ENCODE results near the gene ZNF580. TPM values are rescaled to one million over a fixed set of nuclear protein-coding genes. Genes with fewer than 3 reads are reported as not detected.

Gene ZNF580
- total and polyA plus RNA-seq, 2 of the 13 experiments (the other 11 are each of a cell fraction or from before 2014, with no cell fraction given): 4.4 to 6.0 TPM

DNA sequence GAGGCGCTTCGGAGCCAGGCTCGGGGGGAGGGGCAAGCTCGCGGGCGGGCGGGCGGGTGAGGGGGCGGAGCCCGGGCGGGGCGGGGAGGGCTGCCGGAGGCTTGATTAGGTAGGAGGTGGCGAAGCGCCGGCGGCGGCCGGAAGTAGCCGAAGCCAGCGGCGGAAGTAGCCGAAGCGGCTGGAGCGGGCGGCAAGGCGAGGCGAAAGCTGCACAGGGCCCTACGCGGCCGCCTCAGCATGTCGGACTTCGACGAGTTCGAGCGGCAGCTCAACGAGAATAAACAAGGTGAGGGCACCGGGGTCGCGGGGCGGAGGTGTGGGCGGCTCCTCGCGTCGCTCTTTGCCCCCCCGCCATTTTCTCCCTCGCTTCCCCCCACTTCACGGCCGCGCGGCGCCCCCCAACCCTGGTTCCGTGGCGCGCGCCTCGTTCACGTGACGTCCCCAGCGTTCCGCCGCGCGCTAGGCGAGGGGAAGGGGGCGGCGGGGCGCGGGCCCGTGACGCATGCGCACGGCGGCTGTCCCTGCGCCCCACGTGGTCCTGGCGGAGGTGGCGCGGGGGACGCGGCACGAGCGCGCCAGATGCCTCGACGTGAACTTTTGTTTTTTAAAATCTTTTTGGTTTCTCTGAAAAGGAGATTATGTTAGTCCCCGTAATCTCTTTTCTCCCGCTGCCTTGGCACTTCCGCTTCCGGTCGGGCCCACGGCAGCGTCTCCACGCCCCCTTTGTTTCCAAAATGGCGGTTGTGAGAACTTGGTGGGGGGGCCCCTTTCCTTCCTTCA lies 14.3 kb downstream of the ZNF580 start, which contains the start of gene U2AF2 (continued):
- TF ChIP-seq, protein P1, sequence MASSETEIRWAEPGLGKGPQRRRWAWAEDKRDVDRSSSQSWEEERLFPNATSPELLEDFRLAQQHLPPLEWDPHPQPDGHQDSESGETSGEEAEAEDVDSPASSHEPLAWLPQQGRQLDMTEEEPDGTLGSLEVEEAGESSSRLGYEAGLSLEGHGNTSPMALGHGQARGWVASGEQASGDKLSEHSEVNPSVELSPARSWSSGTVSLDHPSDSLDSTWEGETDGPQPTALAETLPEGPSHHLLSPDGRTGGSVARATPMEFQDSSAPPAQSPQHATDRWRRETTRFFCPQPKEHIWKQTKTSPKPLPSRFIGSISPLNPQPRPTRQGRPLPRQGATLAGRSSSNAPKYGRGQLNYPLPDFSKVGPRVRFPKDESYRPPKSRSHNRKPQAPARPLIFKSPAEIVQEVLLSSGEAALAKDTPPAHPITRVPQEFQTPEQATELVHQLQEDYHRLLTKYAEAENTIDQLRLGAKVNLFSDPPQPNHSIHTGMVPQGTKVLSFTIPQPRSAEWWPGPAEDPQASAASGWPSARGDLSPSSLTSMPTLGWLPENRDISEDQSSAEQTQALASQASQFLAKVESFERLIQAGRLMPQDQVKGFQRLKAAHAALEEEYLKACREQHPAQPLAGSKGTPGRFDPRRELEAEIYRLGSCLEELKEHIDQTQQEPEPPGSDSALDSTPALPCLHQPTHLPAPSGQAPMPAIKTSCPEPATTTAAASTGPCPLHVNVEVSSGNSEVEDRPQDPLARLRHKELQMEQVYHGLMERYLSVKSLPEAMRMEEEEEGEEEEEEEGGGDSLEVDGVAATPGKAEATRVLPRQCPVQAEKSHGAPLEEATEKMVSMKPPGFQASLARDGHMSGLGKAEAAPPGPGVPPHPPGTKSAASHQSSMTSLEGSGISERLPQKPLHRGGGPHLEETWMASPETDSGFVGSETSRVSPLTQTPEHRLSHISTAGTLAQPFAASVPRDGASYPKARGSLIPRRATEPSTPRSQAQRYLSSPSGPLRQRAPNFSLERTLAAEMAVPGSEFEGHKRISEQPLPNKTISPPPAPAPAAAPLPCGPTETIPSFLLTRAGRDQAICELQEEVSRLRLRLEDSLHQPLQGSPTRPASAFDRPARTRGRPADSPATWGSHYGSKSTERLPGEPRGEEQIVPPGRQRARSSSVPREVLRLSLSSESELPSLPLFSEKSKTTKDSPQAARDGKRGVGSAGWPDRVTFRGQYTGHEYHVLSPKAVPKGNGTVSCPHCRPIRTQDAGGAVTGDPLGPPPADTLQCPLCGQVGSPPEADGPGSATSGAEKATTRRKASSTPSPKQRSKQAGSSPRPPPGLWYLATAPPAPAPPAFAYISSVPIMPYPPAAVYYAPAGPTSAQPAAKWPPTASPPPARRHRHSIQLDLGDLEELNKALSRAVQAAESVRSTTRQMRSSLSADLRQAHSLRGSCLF (CRISPR knock-in tag; IDR thresholded peaks at IDR 0.05; ENCODE audit: borderline replicate concordance): no peak
- TF ChIP-seq SALL2 (CRISPR knock-in tag; IDR thresholded peaks at IDR 0.05) (no peak; the same call in 1 of the 2 replicates), KLF16 (CRISPR knock-in tag; IDR thresholded peaks at IDR 0.05) (0 out of 4 replicates have a peak, but pooled peaks of 1 of the 2 experiments have one; percentile 17), ZNF274 (CRISPR knock-in tag; IDR thresholded peaks at IDR 0.05) (no peak; the same call in 1 of the 2 replicates), ZBTB21 (CRISPR knock-in tag; IDR thresholded peaks at IDR 0.05) (0 out of 2 replicates have a peak, but pooled peaks have one; percentile 16), SYNCRIP (IDR thresholded peaks at IDR 0.05; ENCODE audit: insufficient read depth, low read depth, low read length) (no peak), ZNF766 (CRISPR knock-in tag; IDR thresholded peaks at IDR 0.05; ENCODE audit: borderline replicate concordance) (peak; percentile 45), SP5 (CRISPR knock-in tag; IDR thresholded peaks at IDR 0.05; ENCODE audit: borderline replicate concordance, low read depth) (no peak), TRIM24 (CRISPR knock-in tag; IDR thresholded peaks at IDR 0.05) (no peak), ZNF589 (CRISPR knock-in tag; conservative IDR thresholded peaks at IDR 0.05) (peak; percentile 81; the same call in 1 of the 2 replicates), GABPA (IDR thresholded peaks at IDR 0.05; ENCODE audit: low read depth, low read length) (peak; percentile 80), GABPA (CRISPR knock-in tag; IDR thresholded peaks at IDR 0.05; ENCODE audit: low read depth) (peak; percentile 90), RARG (CRISPR knock-in tag; IDR thresholded peaks at IDR 0.05; ENCODE audit: low read depth) (no peak)
- TF ChIP-seq, protein P2, sequence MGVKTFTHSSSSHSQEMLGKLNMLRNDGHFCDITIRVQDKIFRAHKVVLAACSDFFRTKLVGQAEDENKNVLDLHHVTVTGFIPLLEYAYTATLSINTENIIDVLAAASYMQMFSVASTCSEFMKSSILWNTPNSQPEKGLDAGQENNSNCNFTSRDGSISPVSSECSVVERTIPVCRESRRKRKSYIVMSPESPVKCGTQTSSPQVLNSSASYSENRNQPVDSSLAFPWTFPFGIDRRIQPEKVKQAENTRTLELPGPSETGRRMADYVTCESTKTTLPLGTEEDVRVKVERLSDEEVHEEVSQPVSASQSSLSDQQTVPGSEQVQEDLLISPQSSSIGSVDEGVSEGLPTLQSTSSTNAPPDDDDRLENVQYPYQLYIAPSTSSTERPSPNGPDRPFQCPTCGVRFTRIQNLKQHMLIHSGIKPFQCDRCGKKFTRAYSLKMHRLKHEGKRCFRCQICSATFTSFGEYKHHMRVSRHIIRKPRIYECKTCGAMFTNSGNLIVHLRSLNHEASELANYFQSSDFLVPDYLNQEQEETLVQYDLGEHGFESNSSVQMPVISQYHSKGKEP (CRISPR knock-in tag; IDR thresholded peaks at IDR 0.05): no peak
- TF ChIP-seq, protein P3, sequence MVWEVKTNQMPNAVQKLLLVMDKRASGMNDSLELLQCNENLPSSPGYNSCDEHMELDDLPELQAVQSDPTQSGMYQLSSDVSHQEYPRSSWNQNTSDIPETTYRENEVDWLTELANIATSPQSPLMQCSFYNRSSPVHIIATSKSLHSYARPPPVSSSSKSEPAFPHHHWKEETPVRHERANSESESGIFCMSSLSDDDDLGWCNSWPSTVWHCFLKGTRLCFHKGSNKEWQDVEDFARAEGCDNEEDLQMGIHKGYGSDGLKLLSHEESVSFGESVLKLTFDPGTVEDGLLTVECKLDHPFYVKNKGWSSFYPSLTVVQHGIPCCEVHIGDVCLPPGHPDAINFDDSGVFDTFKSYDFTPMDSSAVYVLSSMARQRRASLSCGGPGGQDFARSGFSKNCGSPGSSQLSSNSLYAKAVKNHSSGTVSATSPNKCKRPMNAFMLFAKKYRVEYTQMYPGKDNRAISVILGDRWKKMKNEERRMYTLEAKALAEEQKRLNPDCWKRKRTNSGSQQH (CRISPR knock-in tag; IDR thresholded peaks at IDR 0.05; ENCODE audit: low read depth): peak; percentile 46; the same call in 1 of the 2 replicates
- TF ChIP-seq, protein P4, sequence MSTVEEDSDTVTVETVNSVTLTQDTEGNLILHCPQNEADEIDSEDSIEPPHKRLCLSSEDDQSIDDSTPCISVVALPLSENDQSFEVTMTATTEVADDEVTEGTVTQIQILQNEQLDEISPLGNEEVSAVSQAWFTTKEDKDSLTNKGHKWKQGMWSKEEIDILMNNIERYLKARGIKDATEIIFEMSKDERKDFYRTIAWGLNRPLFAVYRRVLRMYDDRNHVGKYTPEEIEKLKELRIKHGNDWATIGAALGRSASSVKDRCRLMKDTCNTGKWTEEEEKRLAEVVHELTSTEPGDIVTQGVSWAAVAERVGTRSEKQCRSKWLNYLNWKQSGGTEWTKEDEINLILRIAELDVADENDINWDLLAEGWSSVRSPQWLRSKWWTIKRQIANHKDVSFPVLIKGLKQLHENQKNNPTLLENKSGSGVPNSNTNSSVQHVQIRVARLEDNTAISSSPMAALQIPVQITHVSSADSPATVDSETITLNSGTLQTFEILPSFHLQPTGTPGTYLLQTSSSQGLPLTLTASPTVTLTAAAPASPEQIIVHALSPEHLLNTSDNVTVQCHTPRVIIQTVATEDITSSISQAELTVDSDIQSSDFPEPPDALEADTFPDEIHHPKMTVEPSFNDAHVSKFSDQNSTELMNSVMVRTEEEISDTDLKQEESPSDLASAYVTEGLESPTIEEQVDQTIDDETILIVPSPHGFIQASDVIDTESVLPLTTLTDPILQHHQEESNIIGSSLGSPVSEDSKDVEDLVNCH (CRISPR knock-in tag; IDR thresholded peaks at IDR 0.05): no peak
- TF ChIP-seq, protein P5, sequence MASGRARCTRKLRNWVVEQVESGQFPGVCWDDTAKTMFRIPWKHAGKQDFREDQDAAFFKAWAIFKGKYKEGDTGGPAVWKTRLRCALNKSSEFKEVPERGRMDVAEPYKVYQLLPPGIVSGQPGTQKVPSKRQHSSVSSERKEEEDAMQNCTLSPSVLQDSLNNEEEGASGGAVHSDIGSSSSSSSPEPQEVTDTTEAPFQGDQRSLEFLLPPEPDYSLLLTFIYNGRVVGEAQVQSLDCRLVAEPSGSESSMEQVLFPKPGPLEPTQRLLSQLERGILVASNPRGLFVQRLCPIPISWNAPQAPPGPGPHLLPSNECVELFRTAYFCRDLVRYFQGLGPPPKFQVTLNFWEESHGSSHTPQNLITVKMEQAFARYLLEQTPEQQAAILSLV (CRISPR knock-in tag; IDR thresholded peaks at IDR 0.05; ENCODE audit: borderline replicate concordance): peak; percentile 76
